GM18858 (cell line): ENCODE data around the gene ANO10.
"Not testable (repeated sequence)": the region's sequence is repeated elsewhere in the genome, so short reads cannot be mapped to it uniquely, and the experiment has no call there.

Source experiments
- ATAC-seq: cut with Tn5 transposase; IDR thresholded peaks from one replicate; pipeline ENCODE4 v1.9.1; 2021; ENCODE audit not compliant: unreplicated experiment

ANO10 gene, protein sequence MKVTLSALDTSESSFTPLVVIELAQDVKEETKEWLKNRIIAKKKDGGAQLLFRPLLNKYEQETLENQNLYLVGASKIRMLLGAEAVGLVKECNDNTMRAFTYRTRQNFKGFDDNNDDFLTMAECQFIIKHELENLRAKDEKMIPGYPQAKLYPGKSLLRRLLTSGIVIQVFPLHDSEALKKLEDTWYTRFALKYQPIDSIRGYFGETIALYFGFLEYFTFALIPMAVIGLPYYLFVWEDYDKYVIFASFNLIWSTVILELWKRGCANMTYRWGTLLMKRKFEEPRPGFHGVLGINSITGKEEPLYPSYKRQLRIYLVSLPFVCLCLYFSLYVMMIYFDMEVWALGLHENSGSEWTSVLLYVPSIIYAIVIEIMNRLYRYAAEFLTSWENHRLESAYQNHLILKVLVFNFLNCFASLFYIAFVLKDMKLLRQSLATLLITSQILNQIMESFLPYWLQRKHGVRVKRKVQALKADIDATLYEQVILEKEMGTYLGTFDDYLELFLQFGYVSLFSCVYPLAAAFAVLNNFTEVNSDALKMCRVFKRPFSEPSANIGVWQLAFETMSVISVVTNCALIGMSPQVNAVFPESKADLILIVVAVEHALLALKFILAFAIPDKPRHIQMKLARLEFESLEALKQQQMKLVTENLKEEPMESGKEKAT

GRCh38 chr3:43621656-43622432 is at the start of gene ANO10:
Gene ANO10 (minus strand): TSS chr3:43622011. CDS start chr3:43605852, 16,159 bp downstream.
- ATAC-seq = peak; percentile 94

DNA sequence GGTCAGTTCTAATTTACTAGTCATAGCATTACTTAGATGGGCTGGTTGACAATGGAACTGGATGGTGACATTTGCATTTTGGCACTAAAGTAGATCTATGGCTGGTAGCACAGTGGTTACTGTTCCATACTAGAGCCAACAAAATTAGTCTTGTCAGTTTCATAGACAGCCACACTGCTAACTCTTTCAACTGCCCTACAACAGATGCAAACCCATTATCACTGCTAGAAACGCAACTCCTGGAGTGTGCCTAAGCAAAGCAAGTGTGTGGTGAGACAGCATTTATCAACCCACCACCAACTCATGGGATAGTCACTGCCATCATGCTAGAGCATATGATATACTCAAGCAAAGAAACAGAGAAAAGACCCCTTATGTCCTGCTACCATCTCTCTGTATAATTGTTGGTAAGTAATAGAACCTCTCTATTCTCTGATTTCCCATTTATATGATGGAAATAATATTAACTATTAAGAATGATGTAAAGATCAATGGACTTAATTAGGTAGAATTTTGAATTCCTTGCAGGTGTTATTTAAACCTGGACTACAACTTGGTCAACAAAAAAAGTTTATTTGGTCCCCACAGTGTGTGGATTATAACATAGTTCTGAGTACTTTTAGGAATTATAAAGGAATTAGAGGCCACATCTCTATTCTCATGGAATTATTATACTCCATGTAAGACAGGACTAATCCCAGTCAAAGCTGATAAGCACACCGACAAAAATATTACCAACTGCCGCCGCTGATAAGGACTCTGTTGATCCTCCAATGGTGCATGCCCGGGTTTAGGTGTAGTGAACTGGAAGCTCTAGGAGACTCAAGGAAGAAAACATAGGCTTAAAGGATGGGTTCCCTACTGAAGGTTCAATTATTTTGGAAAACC is 49.1 kb upstream of the ANO10 start:
- no peak for ATAC-seq

GRCh38 chr3:43665011-43665410 is 43.2 kb upstream of the ANO10 start:
- not testable (repeated sequence) for ATAC-seq

DNA sequence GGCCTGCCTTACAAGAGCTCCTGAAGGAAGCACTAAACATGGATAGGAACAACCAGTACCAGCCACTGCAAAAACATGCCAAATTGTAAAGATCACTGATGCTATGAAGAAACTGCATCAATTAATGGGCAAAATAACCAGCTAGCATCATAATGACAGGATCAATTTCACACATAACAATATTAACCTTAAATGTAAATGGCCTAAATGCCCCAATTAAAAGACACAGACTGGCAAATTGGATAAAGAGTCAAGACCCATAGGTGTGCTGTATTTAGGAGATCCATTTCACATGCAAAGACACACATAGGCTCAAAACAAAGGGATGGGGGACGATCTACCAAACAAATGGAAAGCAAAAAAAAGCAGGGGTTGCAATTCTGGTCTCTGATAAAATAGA is 39.6 kb upstream of the ANO10 start:
- not testable (repeated sequence) for ATAC-seq

GRCh38 chr3:43659250-43659880 is 37.6 kb upstream of the ANO10 start:
- no peak for ATAC-seq

DNA sequence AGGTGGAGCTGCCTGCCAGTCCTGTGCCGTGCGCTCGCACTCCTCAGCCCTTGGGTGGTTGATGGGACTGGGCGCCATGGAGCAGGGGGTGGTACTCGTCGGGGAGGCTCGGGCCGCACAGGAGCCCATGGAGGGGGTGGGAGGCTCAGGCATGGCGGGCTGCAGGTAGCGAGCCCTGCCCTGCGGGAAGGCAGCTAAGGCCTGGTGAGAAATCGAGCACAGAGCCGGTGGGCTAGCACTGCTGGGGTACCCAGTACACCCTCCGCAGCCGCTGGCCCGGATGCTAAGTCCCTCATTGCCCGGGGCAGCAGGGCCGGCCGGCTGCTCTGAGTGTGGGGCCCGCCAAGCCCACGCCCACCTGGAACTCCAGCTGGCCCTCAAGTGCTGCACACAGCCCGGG is 34.6 kb upstream of the ANO10 start:
- not testable (repeated sequence) for ATAC-seq

DNA sequence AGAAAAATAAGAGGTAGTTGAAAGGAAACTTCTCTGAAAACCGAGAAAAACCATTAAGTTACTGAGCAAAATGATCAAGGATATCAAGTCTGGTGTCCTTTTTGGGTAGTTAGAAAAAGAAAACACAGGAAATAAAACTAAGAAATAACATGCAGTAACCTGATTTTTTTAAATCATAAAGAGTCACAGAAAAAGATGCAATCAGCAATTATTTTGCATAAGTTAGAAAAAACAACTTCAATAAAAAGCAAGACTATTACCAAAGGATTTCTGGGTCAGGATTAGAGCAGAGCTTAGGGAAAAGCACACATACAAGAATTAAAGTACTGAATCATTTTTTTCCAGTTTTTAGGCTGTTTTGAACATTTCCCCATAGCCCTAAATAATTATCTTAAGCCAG is 28.5 kb upstream of the ANO10 start:
- ATAC-seq = no peak

GRCh38 chr3:43649365-43649968 is 27.7 kb upstream of the ANO10 start:
- no peak for ATAC-seq

- no peak for ATAC-seq
Measured at GRCh38 chr3:43648957-43649356, 27.1 kb upstream of the ANO10 start.

- ATAC-seq = no peak
Measured at GRCh38 chr3:43647331-43648166, 25.7 kb upstream of the ANO10 start.

GRCh38 chr3:43644443-43644842 is 22.6 kb upstream of the ANO10 start:
- no peak for ATAC-seq

- ATAC-seq = no peak
Measured at GRCh38 chr3:43641306-43642114, 19.7 kb upstream of the ANO10 start.

GRCh38 chr3:43640681-43641080 is 18.9 kb upstream of the ANO10 start:
- ATAC-seq = no peak

DNA sequence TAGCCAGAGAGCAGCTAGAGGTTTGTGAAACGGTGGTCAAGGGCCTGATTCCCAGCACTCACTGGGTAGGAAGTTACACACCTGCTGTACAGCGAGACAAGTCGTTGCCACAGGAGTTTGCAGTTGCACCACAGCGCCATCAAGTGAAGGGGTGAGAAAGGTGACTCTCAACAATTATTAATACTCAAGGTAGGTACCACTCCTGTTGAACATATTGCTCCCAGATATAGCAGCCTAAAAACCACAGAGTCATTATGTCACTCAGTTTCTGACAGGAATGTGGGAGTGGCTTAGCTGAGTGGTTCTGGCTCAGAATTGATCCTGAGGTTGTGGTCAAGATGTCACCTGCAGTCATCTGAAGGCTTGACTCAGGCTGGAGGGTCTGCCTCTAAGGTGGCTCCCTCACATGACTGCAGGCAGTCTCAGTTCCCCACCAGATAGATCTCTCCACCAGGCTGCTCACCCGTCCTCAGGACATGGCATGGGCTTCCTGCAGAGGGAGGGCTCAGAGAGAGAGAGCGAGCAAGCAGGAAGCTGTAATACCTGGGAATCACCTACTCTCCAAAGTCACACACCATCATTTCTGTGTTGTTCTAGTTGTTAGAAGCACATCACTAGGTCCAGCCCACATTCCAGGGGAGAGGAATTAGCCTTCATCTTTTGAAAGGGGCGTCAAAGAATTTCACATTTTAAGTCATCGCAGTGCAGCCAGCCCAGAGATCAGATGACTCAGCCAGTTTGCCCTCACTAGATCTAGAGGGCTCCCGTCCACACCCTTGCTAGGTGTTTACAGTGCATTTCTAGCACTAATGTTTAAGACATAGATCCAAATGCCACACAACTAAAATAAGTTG is 17.0 kb upstream of the ANO10 start:
- ATAC-seq = no peak

GRCh38 chr3:43637702-43638101 is 15.9 kb upstream of the ANO10 start:
- ATAC-seq = no peak

GRCh38 chr3:43632986-43633385 is 11.2 kb upstream of the ANO10 start:
- no peak for ATAC-seq

GRCh38 chr3:43632269-43632733 is 10.5 kb upstream of the ANO10 start:
- ATAC-seq = no peak
